ENCODE data around the gene CHD2. TPM values are rescaled to one million over a fixed set of nuclear protein-coding genes. Genes with fewer than 3 reads are reported as not detected.

CHD2 gene
- total RNA-seq, 1 experiment from 2014 or later = 129 TPM

GRCh38 chr15:92898988-92899582 lies 1.0 kb upstream of the CHD2 start:
- Mint-ChIP-seq H3K36me3 (ENCODE audit: insufficient read depth, unreplicated experiment) (peaks cover 97% of the 10 kb centered on the region), H3K4me1 (ENCODE audit: insufficient read depth, unreplicated experiment) (peaks cover 24% of the 10 kb centered on the region), H3K27ac (ENCODE audit: low read depth, unreplicated experiment) (peak overlapping the region; percentile 99), H3K27me3 (ENCODE audit: insufficient read depth, unreplicated experiment) (no peaks in the 10 kb centered on the region), H3K4me3 (ENCODE audit: unreplicated experiment) (peak overlapping the region; percentile 91), H3K9me3 (ENCODE audit: unreplicated experiment) (peaks cover 9% of the 10 kb centered on the region)
- POLR2A ChIA-PET = interaction anchor here (0.8 to 19.2 kb wide), 11 partner anchors 10 to 102 kb away, joined by 3 to 1025 read pairs (median 118); no protein-coding TSS in a partner anchor
- no TSS peak for BruUV-seq (replicated peaks)
- CTCF ChIA-PET = interaction anchor here (0.6 to 2.0 kb wide), 3 partner anchors 18 to 103 kb away, joined by 3 to 5 read pairs (median 3); no protein-coding TSS in a partner anchor
- DNase-seq (ENCODE audit: unreplicated experiment) = no peak
- intact Hi-C loops (cut with micrococcal nuclease) = no loop called here
- no peak for TF ChIP-seq CTCF (IDR thresholded peaks at IDR 0.05; ENCODE audit: unreplicated experiment)

GRCh38 chr15:92899601-92899947 lies 550 bp upstream of the CHD2 start:
- intact Hi-C loops (cut with micrococcal nuclease) = no loop called here
- peaks cover 24% of the 10 kb centered on the region for H3K4me1 Mint-ChIP-seq (ENCODE audit: insufficient read depth, unreplicated experiment)
- peaks cover 9% of the 10 kb centered on the region for H3K9me3 Mint-ChIP-seq (ENCODE audit: unreplicated experiment)
- POLR2A ChIA-PET = interaction anchor here (0.8 to 11.6 kb wide), 10 partner anchors 10 to 102 kb away, joined by 3 to 850 read pairs (median 73); no protein-coding TSS in a partner anchor
- no TSS peak for BruUV-seq (replicated peaks)
- TF ChIP-seq CTCF (IDR thresholded peaks at IDR 0.05; ENCODE audit: unreplicated experiment) = peak; percentile 34
- DNase-seq (ENCODE audit: unreplicated experiment) = no peak
- H3K27ac Mint-ChIP-seq (ENCODE audit: low read depth, unreplicated experiment) = peak overlapping the region; percentile 99
- peak overlapping the region; percentile 91 for H3K4me3 Mint-ChIP-seq (ENCODE audit: unreplicated experiment)
- no peaks in the 10 kb centered on the region for H3K27me3 Mint-ChIP-seq (ENCODE audit: insufficient read depth, unreplicated experiment)
- CTCF ChIA-PET = interaction anchor here (0.6 to 2.0 kb wide), 3 partner anchors 18 to 103 kb away, joined by 3 to 5 read pairs (median 3); no protein-coding TSS in a partner anchor
- peaks cover 97% of the 10 kb centered on the region for H3K36me3 Mint-ChIP-seq (ENCODE audit: insufficient read depth, unreplicated experiment)

GRCh38 chr15:92900731-92901071 lies 577 bp downstream of the CHD2 start:
- peaks cover 98% of the 10 kb centered on the region for H3K36me3 Mint-ChIP-seq (ENCODE audit: insufficient read depth, unreplicated experiment)

More at GRCh38 chr15:92900731-92901071, 577 bp downstream of the CHD2 start:
- no TSS peak for BruUV-seq (replicated peaks)
- TF ChIP-seq CTCF (IDR thresholded peaks at IDR 0.05; ENCODE audit: unreplicated experiment) = no peak
- no peaks in the 10 kb centered on the region for H3K27me3 Mint-ChIP-seq (ENCODE audit: insufficient read depth, unreplicated experiment)
- CTCF ChIA-PET = interaction anchor here (0.6 to 2.0 kb wide), 10 partner anchors 12 to 957 kb away, joined by 3 to 7 read pairs (median 4); no protein-coding TSS in a partner anchor
- peaks cover 24% of the 10 kb centered on the region for H3K4me1 Mint-ChIP-seq (ENCODE audit: insufficient read depth, unreplicated experiment)
- no peak for DNase-seq (ENCODE audit: unreplicated experiment)
- intact Hi-C loops (cut with micrococcal nuclease) = loop anchor here (1.0 kb wide), 2 partner anchors 90 to 96 kb away; no protein-coding TSS in a partner anchor
- H3K27ac Mint-ChIP-seq (ENCODE audit: low read depth, unreplicated experiment) = peak overlapping the region; percentile 99
- POLR2A ChIA-PET = interaction anchor here (0.6 to 11.6 kb wide), 17 partner anchors 8 to 128 kb away, joined by 3 to 850 read pairs (median 5); no protein-coding TSS in a partner anchor
- H3K4me3 Mint-ChIP-seq (ENCODE audit: unreplicated experiment) = peak overlapping the region; percentile 91
- peaks cover 9% of the 10 kb centered on the region for H3K9me3 Mint-ChIP-seq (ENCODE audit: unreplicated experiment)

Data from MCF 10A (cell line).